H9 (cell line): Measurements from ENCODE around the gene CPSF2. TPM values are rescaled to one million over a fixed set of nuclear protein-coding genes. Genes with fewer than 3 reads are reported as not detected.

Experiments used
- DNase-seq: peaks from one replicate; pipeline ENCODE4 v3.0.0-alpha.2; 2017
- H2AFZ ChIP-seq: one replicate; pipeline ENCODE4 v1.6.1; 2013; ENCODE audit warnings: mild to moderate bottlenecking, low read length, control low read depth, moderate library complexity
- H2AK5ac ChIP-seq: 2 replicates; pipeline ENCODE4 v1.6.1; 2013; ENCODE audit warnings: low read length, control low read depth, mixed read lengths; ENCODE audit not compliant: insufficient read length
- H2BK120ac ChIP-seq: one replicate; pipeline ENCODE4 v1.6.1; 2013; ENCODE audit warnings: low read depth, mild to moderate bottlenecking, low read length, control low read depth, inconsistent platforms; ENCODE audit not compliant: poor library complexity, severe bottlenecking
- H2BK12ac ChIP-seq: 2 replicates; pipeline ENCODE4 v1.6.1; 2013; ENCODE audit warnings: low read length, control low read depth, mixed read lengths, low read depth; ENCODE audit not compliant: insufficient read length
- H2BK15ac ChIP-seq: 2 replicates; pipeline ENCODE4 v1.6.1; 2013; ENCODE audit warnings: low read depth, low read length, control low read depth
- H2BK20ac ChIP-seq: one replicate; pipeline ENCODE4 v1.6.1; 2013; ENCODE audit warnings: low read depth, mild to moderate bottlenecking, low read length, control low read depth, inconsistent platforms; ENCODE audit not compliant: poor library complexity, severe bottlenecking
- H2BK5ac ChIP-seq: 2 replicates; pipeline ENCODE4 v1.6.1; 2013; ENCODE audit warnings: low read length, control low read depth, mixed read lengths; ENCODE audit not compliant: insufficient read length
- H3K14ac ChIP-seq: 2 replicates; pipeline ENCODE4 v1.6.1; 2013; ENCODE audit warnings: low read length, control low read depth; ENCODE audit not compliant: insufficient read depth
- H3K18ac ChIP-seq: 2 replicates; pipeline ENCODE4 v1.6.1; 2013; ENCODE audit warnings: low read depth, mild to moderate bottlenecking, mixed read lengths, low read length, control low read depth; ENCODE audit not compliant: insufficient read length
- H3K23ac ChIP-seq: 2 replicates; pipeline ENCODE4 v1.6.1; 2013; ENCODE audit warnings: low read length, control low read depth, mixed read lengths, low read depth; ENCODE audit not compliant: insufficient read length
- H3K23me2 ChIP-seq: 2 replicates; pipeline ENCODE4 v1.6.1; 2013; ENCODE audit warnings: low read depth, mild to moderate bottlenecking, mixed read lengths, low read length, control low read depth; ENCODE audit not compliant: insufficient read length, poor library complexity, severe bottlenecking
- H3K27ac ChIP-seq: 2 replicates; pipeline ENCODE4 v1.5.1; 2013; ENCODE audit warnings: low read length, control low read depth, mixed read lengths, low read depth; ENCODE audit not compliant: insufficient read length
- H3K27me3 ChIP-seq: 2 replicates; pipeline ENCODE4 v1.6.1; 2013; ENCODE audit warnings: low read length, control low read depth, inconsistent platforms; ENCODE audit not compliant: insufficient read depth
- H3K4ac ChIP-seq: 2 replicates; pipeline ENCODE4 v1.6.1; 2013; ENCODE audit warnings: low read depth, mild to moderate bottlenecking, control low read depth, inconsistent platforms, low read length, moderate library complexity
- H3K4me1 ChIP-seq: 2 replicates; pipeline ENCODE4 v1.6.1; 2013; ENCODE audit warnings: low read length, control low read depth, inconsistent platforms; ENCODE audit not compliant: insufficient read depth
- H3K4me2 ChIP-seq: 2 replicates; pipeline ENCODE4 v1.6.1; 2013; ENCODE audit warnings: low read length, control low read depth, mixed read lengths; ENCODE audit not compliant: insufficient read length, insufficient read depth
- H3K56ac ChIP-seq: 2 replicates; pipeline ENCODE4 v1.6.1; 2013; ENCODE audit warnings: low read depth, mild to moderate bottlenecking, mixed read lengths, low read length, control low read depth; ENCODE audit not compliant: insufficient read length
- H3K79me1 ChIP-seq: 2 replicates; pipeline ENCODE4 v1.6.1; 2013; ENCODE audit warnings: low read depth, mild to moderate bottlenecking, moderate library complexity, low read length, control low read depth, inconsistent platforms; ENCODE audit not compliant: insufficient read depth, poor library complexity, severe bottlenecking
- H3K79me2 ChIP-seq: 2 replicates; pipeline ENCODE4 v1.6.1; 2013; ENCODE audit warnings: low read length, control low read depth, inconsistent platforms; ENCODE audit not compliant: insufficient read depth
- H3K9ac ChIP-seq: 2 replicates; pipeline ENCODE4 v1.6.1; 2013; ENCODE audit warnings: low read length, control low read depth, mixed read lengths; ENCODE audit not compliant: insufficient read length; ENCODE audit errors: extremely low read depth
- H3K9me3 ChIP-seq: one replicate; pipeline ENCODE4 v1.6.1; 2013; ENCODE audit warnings: low read depth, low read length, inconsistent platforms; ENCODE audit not compliant: control insufficient read depth
- H3T11ph ChIP-seq: one replicate; pipeline ENCODE4 v1.6.1; 2013; ENCODE audit warnings: mild to moderate bottlenecking, low read length, control low read depth, inconsistent platforms
- H4K20me1 ChIP-seq: one replicate; pipeline ENCODE4 v1.6.1; 2013; ENCODE audit not compliant: control insufficient read depth, insufficient read length, insufficient read depth
- H4K5ac ChIP-seq: 2 replicates; pipeline ENCODE4 v1.6.1; 2013; ENCODE audit warnings: low read depth, mild to moderate bottlenecking, mixed read lengths, low read length, control low read depth; ENCODE audit not compliant: insufficient read length
- H4K8ac ChIP-seq: replicated peaks from 2 replicates; pipeline ENCODE4 v1.6.1; 2013; ENCODE audit warnings: low read length, control low read depth, mixed read lengths, low read depth; ENCODE audit not compliant: insufficient read length
- H4K91ac ChIP-seq: 2 replicates; pipeline ENCODE4 v1.6.1; 2013; ENCODE audit warnings: low read depth, mild to moderate bottlenecking, moderate library complexity, mixed read lengths, low read length, control low read depth; ENCODE audit not compliant: insufficient read length
- H3K27ac Mint-ChIP-seq, 3 experiments: 2 replicates in 2 of 3; 3 replicates in 1 of 3; pipeline ENCODE4 v1.8.0; 2020 to 2021; ENCODE audit warnings: mixed read lengths in 3 of 3, mild to moderate bottlenecking in 1 of 3, moderate library complexity in 1 of 3
- H3K27me3 Mint-ChIP-seq: 2 replicates; pipeline ENCODE4 v1.8.0; 2021; ENCODE audit warnings: low read depth, mild to moderate bottlenecking, moderate library complexity, mixed read lengths
- H3K36me3 Mint-ChIP-seq, 3 experiments: 2 replicates in 2 of 3; 3 replicates in 1 of 3; pipeline ENCODE4 v1.8.0; 2020 to 2021; ENCODE audit warnings: low read depth in 3 of 3, mixed read lengths in 3 of 3; ENCODE audit not compliant: insufficient read depth in 1 of 3
- H3K4me1 Mint-ChIP-seq, 2 experiments: 2 replicates each; pipeline ENCODE4 v1.8.0; 2020; ENCODE audit warnings: mixed read lengths in 2 of 2
- H3K4me3 Mint-ChIP-seq, 2 experiments: 2 replicates in 1 of 2; 3 replicates in 1 of 2; pipeline ENCODE4 v1.8.0; 2020 to 2021; ENCODE audit warnings: mild to moderate bottlenecking in 2 of 2, mixed read lengths in 2 of 2, moderate library complexity in 1 of 2
- H3K9me3 Mint-ChIP-seq, 2 experiments: 2 replicates in 1 of 2; 3 replicates in 1 of 2; pipeline ENCODE4 v1.8.0; 2020; ENCODE audit warnings: mild to moderate bottlenecking in 2 of 2, mixed read lengths in 2 of 2, moderate library complexity in 1 of 2
- WGBS: extraction: QIAGEN DNeasy Blood & Tissue Kit; methylation state at CpG from one replicate; pipeline ENCODE4 v1.1.7; 2013; ENCODE audit warnings: missing lambda C conversion rate, low lambda C conversion rate, mixed read lengths; ENCODE audit not compliant: insufficient read length; ENCODE audit errors: extremely low coverage; 5-methylcytosine and 5-hydroxymethylcytosine counted together
- total RNA-seq: library from RNA; stranded (reverse); gene quantifications from 2 replicates; pipeline ENCODE4 v1.2.1, GENCODE V29; 2021
- TF ChIP-seq, protein P1 (sequence below): fragments of 200-600 bp; sonication (generic); conservative IDR thresholded peaks from 3 replicates; pipeline ENCODE4 v1.8.0; 2021; ENCODE audit warnings: antibody characterized with exemption, mild to moderate bottlenecking

Gene CPSF2
- total RNA-seq, 1 experiment from 2014 or later = 108 TPM

DNA sequence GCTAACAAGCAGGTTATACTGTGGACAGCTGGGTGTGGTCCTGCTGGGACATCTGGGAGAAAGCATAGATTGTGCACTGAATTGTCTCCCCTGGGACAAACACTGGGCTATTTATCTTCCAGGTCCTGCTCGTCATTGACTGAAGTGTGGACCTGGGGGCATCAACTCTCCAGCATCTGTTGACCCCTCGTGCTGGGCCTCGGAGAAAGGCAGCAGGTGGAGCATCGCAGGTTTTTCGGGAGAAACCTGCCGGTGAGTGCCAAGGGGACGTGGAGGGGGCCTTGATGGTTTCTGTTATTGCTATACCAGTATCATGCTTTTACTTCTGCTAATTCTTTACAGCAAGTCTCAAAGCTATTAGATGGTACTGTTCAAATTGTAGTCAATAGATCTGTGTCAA lies 81.3 kb downstream of the CPSF2 start:
- no peak overlapping the region for H3K4me3 Mint-ChIP-seq
- no peaks in the 10 kb centered on the region for H4K20me1 ChIP-seq
- no peak overlapping the region for H3K56ac ChIP-seq
- no peak overlapping the region for H2BK12ac ChIP-seq
- peaks cover 19 to 21% of the 10 kb centered on the region in 2 experiments for H3K4me1 Mint-ChIP-seq
- no peak overlapping the region for H2BK5ac ChIP-seq
- no peaks in the 10 kb centered on the region; the same call in 1 of the 2 replicates for H3K27me3 ChIP-seq
- TF ChIP-seq, protein P1, sequence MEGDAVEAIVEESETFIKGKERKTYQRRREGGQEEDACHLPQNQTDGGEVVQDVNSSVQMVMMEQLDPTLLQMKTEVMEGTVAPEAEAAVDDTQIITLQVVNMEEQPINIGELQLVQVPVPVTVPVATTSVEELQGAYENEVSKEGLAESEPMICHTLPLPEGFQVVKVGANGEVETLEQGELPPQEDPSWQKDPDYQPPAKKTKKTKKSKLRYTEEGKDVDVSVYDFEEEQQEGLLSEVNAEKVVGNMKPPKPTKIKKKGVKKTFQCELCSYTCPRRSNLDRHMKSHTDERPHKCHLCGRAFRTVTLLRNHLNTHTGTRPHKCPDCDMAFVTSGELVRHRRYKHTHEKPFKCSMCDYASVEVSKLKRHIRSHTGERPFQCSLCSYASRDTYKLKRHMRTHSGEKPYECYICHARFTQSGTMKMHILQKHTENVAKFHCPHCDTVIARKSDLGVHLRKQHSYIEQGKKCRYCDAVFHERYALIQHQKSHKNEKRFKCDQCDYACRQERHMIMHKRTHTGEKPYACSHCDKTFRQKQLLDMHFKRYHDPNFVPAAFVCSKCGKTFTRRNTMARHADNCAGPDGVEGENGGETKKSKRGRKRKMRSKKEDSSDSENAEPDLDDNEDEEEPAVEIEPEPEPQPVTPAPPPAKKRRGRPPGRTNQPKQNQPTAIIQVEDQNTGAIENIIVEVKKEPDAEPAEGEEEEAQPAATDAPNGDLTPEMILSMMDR = no peak
- H3K36me3 Mint-ChIP-seq = no peaks in the 10 kb centered on the region
- H3K27ac Mint-ChIP-seq = no peak overlapping the region; a peak in 1 of 7 replicates
- no peak overlapping the region for H2BK20ac ChIP-seq
- WGBS = no CpG with 5 or more reads among the region's 7 CpGs
- H3T11ph ChIP-seq = no peak overlapping the region
- no peak overlapping the region for H2BK15ac ChIP-seq
- H3K4ac ChIP-seq = no peak overlapping the region
- H3K4me2 ChIP-seq = no peak overlapping the region
- no peaks in the 10 kb centered on the region for H3K9me3 ChIP-seq
- peaks cover 23% of the 10 kb centered on the region for H3K27me3 Mint-ChIP-seq
- H2AFZ ChIP-seq = no peak overlapping the region
- H4K8ac ChIP-seq = no peak overlapping the region
- no peak overlapping the region for H3K18ac ChIP-seq
- no peaks in the 10 kb centered on the region for H3K23me2 ChIP-seq
- H4K91ac ChIP-seq = no peak overlapping the region
- no peak overlapping the region for H2AK5ac ChIP-seq
- H3K79me2 ChIP-seq = no peaks in the 10 kb centered on the region
- H3K9me3 Mint-ChIP-seq = no peaks in the 10 kb centered on the region
- H2BK120ac ChIP-seq = no peak overlapping the region
- H3K9ac ChIP-seq = no peak overlapping the region
- no peaks in the 10 kb centered on the region for H3K79me1 ChIP-seq
- H3K27ac ChIP-seq = no peak overlapping the region
- no peak overlapping the region for H3K14ac ChIP-seq
- H3K23ac ChIP-seq = no peak overlapping the region
- peaks cover 5% of the 10 kb centered on the region; the same call in 1 of the 2 replicates for H3K4me1 ChIP-seq
- DNase-seq = no peak
- no peak overlapping the region for H4K5ac ChIP-seq
